Measurements from ENCODE around the gene PHC2.

DNA sequence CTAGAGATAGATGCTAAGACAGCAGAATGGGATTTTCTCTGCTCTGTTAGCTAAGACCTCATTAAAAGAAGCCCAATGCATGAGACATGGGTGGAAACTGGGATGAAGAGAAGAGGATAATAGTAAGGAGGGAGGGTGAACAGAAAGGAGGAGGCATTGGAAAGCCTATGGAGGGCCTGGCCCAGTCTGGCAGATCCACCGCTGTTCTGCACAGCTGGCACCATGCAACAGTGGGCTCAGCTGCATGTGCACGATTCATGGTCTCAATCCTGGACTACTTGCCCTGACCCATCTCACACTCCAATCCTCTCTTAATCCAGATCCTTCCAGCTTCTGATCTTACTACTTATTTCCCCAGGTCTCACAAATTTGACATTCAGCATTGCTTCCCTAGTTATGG is 2.2 kb downstream of the PHC2 start:
- TF ChIP-seq, protein P1, sequence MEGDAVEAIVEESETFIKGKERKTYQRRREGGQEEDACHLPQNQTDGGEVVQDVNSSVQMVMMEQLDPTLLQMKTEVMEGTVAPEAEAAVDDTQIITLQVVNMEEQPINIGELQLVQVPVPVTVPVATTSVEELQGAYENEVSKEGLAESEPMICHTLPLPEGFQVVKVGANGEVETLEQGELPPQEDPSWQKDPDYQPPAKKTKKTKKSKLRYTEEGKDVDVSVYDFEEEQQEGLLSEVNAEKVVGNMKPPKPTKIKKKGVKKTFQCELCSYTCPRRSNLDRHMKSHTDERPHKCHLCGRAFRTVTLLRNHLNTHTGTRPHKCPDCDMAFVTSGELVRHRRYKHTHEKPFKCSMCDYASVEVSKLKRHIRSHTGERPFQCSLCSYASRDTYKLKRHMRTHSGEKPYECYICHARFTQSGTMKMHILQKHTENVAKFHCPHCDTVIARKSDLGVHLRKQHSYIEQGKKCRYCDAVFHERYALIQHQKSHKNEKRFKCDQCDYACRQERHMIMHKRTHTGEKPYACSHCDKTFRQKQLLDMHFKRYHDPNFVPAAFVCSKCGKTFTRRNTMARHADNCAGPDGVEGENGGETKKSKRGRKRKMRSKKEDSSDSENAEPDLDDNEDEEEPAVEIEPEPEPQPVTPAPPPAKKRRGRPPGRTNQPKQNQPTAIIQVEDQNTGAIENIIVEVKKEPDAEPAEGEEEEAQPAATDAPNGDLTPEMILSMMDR (IDR thresholded peaks at IDR 0.05; ENCODE audit: low read length) = no peak
- no peak for TF ChIP-seq EZH2phosphoT487 (IDR thresholded peaks at IDR 0.05; ENCODE audit: low read length)
